HCEC 1CT (cell line): Measurements from ENCODE around the gene LRRC45.

Experiments used
- DNase-seq: peaks from one replicate; pipeline ENCODE4 v3.0.0-alpha.2; 2017

The LRRC45 gene

GRCh38 chr17:82065638-82066303 lies 42.7 kb downstream of the LRRC45 start, which contains the start of gene DUS1L:
DUS1L (minus strand) TSS chr17:82065804; CDS start chr17:82065059, 745 bp downstream.
- DNase-seq = peak; percentile 54

- no peak for DNase-seq
Observed at GRCh38 chr17:82070611-82071010, 47.5 kb downstream of the LRRC45 start.

GRCh38 chr17:82072827-82073226 lies 49.7 kb downstream of the LRRC45 start:
- no peak for DNase-seq

GRCh38 chr17:82073446-82073845 lies 50.3 kb downstream of the LRRC45 start:
- no peak for DNase-seq

- DNase-seq = no peak
Observed at GRCh38 chr17:82076018-82076784, 53.1 kb downstream of the LRRC45 start.

- no peak for DNase-seq
Observed at GRCh38 chr17:82076785-82077591, 53.9 kb downstream of the LRRC45 start.

- no peak for DNase-seq
Observed at GRCh38 chr17:82077617-82078358, 54.7 kb downstream of the LRRC45 start.

GRCh38 chr17:82078433-82078832 lies 55.3 kb downstream of the LRRC45 start:
- DNase-seq = no peak

GRCh38 chr17:82079001-82079677 lies 56.0 kb downstream of the LRRC45 start:
- DNase-seq = no peak

- DNase-seq = no peak
Observed at GRCh38 chr17:82080048-82080788, 57.1 kb downstream of the LRRC45 start.
